GM19238 (cell line): ENCODE measurements around the gene SYNPO2L.
"Not testable (repeated sequence)": the region's sequence is repeated elsewhere in the genome, so short reads cannot be mapped to it uniquely, and the experiment has no call there.

Source experiments
- DNase-seq: peaks from one replicate; pipeline ENCODE4 v3.0.0; 2011; ENCODE audit warnings: low spot score; ENCODE audit not compliant: insufficient read length

The SYNPO2L gene

GRCh38 chr10:73648975-73649829, 6.6 kb downstream of the SYNPO2L start:
- DNase-seq = no peak

DNA sequence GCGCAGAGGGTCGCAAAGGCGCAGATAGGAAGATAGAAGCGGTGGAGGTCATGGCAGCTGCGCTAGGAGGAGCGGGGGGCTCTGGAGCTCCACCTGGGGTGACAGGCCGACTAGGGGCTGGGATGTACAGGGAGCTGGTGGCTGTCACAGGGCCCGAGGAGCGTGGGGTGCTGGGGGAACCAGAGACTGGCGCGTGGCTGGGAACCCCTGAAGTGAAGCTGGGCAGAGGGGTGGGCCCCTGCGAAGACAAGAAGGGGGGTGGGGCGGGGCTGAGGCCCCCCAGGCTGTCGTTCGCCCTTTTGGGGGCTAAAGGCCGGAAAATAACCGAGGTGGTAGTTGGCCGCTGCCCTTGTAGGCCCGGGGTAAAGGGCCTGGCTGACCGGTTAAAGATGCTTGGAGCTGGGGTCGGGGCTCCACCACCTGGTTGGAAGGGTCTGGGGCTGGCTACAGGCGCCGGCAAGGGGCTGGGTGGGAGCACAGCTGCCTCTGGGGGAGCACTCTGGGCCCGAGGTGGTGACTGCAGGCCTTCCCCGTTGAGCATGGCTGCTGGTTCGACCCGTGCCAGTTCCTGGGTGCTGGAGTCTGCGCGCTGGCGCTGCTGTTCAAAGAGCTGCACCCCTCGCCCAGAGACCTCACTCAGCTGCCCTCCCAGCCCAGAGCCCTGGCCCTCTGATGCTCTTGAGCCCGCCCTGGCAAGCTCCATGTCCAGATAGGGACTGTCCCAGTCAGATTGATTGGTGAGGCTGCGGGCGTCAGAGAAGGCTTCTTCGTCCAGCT, 7.8 kb downstream of the SYNPO2L start:
- no peak for DNase-seq

DNA sequence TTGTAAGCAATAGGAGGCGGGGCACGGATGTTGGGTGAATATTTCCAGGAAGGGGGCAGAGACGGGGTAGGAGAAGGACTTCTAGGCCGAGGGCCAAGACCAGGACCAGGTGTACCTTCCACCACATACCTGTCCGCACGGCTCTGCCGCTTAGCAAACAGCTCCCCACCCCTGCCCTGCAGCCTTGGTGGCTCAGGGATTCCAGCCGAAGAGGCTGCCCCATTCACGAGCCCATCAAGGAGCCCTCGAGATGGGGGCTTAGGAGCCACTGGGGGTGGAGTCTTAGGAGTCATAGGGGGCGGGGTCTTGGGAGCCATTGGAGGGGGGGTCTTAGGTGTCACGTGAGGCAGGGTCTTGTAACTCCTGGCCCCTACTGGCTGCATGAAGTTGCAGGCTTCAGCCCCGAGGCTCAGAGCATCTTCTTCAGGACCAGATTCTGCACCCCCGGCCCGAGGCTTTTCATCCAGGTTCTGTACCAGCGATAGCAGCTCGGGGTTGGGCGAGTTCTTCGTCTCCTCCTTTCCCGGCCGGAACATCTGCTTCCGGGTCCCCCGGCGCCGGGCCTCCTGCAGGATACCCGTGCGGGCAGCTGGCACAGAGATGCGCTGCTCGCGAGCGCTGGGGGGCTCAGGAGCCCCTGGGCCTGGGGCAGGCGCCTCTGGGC, 8.5 kb downstream of the SYNPO2L start:
- no peak for DNase-seq

DNA sequence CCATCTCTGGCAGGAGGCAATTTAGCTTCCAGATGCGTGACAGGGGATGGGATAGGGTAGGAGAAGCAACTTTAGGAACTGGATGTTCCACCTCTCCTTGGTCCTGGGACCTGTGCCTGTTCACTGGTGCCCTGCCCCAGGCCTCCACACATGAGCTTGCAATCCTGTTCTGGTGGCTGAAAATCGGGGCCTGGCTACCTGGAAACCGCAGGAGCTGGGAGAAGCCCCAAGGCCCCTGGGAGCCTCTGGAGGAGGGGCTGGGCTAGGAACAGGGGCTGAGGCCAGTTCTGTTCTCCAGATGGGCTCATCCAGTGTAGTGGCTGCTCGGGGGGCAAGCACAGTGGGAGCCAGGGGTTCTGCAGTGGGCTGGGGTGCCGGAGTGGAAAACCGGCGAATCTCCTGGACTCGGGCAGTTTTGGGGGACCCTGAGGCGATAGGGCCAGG, 9.2 kb downstream of the SYNPO2L start:
- no peak for DNase-seq

- no peak for DNase-seq
Observed at GRCh38 chr10:73645251-73645650, 10.6 kb downstream of the SYNPO2L start.

GRCh38 chr10:73644767-73645166, 11.1 kb downstream of the SYNPO2L start:
- DNase-seq = no peak

- peak; percentile 66 for DNase-seq
Observed at GRCh38 chr10:73644015-73644743, 11.7 kb downstream of the SYNPO2L start.

DNA sequence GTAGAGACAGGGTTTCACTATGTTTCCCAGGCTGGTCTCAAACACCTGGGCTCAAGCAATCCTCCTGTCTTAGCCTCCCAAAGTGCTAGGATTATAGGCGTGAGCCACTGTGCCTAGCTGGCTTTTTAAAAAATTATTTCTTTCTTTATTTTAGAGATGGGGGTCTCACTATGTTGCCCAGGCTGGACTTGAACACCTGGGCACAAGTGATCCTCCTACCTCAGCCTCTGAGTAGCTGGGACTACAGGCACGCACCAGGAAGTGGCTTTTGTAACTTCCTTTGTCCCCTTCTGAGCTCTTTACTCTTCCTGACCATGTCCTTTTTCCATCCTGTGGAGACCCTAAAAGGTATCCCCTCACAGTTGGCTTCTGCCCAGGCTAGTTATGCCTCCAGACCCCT, 12.5 kb downstream of the SYNPO2L start:
- DNase-seq = no peak

DNA sequence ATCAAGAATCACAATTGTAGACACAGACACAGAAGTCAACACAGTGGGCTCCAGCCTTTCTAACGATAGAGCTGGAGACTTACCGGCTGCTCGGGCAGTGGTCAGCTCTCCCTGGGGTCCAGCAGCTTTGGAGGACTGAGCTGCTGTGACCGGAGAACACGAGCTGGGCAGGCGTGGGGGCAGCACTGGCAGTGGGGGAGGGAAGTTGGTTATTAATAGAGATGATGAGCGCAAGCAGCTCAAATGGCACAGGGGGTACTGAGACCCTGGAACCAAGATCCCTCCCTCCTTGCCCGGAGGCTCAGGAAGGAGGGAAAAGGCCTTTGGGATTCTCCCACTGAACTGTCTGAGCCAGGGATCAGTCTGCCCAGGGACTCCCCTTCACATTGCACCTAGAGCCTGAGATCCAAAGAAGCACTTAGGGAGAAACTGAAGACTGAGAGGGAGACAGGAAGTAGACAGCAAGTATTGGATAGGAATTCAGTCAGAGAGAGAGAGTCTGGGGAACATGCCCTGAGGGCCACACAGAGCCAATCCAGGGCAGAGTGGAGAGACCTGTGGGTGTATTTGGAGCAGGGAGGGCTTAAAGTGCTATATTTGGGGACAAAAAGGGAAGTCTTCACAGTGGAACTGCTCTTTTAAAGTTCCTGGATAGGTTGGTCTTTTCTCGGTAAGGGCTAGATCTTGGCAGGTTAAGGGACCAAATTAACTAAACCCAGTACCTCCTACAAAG, 14.3 kb downstream of the SYNPO2L start, which contains the start of gene MYOZ1:
Gene MYOZ1, minus strand, starts transcription at position 147 of the 733 bp plus-strand sequence. CDS start 1,457 bp downstream, outside the sequence.
- DNase-seq = no peak

GRCh38 chr10:73639286-73639685, 16.5 kb downstream of the SYNPO2L start:
- DNase-seq = no peak

DNA sequence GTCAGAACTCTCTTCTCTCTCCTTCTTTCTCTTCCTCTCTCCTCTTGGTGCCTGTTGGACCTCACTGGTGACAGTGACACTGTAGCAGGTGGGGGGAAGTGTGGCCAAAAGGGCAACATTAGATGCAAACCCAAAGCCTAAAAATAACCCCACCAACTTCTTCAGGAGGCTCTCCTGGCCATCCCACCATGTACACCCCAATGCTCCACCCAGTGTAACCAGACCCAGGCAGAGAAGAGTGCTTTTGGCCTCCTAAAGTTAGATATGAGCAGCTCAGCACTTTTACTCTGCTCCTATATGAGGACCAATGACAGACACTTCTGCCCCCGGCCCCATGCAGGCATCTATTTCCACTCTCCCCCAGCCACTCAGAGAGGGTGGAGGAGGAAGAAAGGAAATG, 20.0 kb downstream of the SYNPO2L start:
- DNase-seq = no peak

DNA sequence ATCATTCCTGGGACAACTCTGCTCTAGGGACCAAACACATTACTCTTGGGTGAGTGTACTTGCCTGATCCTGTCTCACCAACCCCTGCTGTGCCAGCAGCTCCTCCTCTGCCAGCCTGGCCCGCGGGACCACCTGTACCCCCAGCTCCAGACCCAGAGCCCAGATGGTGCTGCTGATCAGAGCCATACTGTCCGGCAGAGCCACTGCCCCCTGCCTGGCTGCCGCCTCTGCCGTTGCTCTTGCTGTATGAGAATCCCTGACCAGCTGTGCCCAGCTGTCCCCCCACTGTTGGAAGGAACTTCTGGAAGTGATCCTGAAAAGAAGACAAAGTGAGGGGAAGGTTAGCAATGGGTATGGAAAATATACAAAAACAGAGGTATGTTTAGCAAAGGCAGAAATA, 21.4 kb downstream of the SYNPO2L start:
- DNase-seq = no peak

- no peak for DNase-seq
Observed at GRCh38 chr10:73629165-73629564, 26.7 kb downstream of the SYNPO2L start.

GRCh38 chr10:73628405-73628804, 27.4 kb downstream of the SYNPO2L start:
- no peak for DNase-seq

DNA sequence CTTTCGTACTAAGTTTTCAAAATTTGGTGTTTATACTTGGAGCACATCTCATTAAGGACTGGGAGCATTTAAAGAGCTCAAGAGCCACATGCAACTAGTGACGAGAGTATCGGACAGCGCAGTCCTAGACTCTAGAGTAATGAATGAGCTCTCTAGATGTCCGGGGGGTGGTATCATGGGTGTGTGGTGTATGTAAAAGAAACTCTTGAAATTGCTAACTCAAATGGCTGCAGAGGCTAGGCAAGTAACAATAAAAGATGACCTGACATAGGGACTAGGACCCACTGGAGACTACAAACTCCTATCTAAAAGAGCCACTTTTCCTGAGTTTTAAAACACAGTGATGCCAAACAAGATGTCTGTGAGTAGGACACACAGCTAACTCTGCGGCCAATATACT, 28.5 kb downstream of the SYNPO2L start:
- DNase-seq = no peak

DNA sequence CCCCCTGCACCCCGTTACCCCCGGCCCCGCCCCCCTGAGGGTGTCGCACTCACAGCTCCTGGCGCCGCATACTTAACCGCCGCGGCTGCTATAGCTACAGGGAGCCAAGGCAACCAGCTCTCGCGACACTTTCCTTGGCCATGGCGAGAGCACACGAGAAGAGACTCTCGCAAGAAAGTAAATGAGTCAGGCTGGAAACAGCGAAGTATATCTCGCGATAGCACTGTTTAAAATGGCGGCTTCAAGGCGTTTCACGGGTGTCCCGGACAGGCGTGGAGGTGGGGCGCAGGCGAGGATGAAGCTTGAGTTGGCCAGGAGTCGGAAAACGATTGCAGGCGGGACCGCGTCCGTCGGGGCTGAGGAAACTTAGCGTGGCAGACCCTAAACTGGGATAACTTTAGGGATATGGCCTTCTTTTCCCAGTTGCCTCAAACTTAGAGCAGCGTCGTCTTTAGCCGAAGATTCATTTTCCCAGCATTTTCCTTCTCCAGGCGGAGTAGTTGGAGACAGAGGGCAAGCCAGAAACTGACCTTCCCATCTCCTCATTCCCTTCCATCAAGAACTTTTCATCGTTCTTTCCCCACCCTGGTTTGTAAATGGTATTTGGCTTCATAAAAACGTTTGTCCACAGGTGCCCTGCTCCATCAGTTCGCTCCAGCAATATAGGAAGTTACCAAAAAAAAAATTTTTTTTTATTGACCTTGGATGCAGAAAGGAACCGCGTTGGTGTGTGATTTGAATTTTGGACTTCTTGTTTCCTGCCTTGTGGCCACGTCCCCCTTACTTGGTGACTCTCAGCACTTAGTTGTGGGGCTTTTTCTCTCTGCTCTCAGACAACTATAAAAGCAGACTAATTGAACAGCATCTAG, 29.7 kb downstream of the SYNPO2L start:
- peak; percentile 92 for DNase-seq

GRCh38 chr10:73625004-73625883, 30.6 kb downstream of the SYNPO2L start:
- DNase-seq = peak; percentile 23

DNA sequence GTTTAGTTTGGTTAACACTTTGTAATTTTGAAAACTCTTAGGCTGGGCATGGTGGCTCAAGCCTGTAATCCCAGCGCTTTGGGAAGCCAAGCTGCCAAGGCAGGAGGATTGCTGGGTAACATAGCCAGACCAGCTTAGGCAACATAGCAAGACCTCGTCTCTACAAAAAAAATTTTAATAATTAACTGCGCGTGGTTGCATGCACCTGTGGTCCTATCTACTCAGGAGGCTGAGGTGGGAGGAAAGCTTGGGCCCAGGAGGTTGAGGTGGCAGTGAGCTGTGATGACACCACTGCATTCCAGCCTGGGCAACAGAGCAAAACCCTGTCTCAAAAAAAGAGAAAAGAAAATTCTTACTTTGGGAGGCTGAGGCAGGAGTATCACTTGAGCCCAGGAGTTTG, 32.8 kb downstream of the SYNPO2L start:
- no peak for DNase-seq

- not testable (repeated sequence) for DNase-seq
Observed at GRCh38 chr10:73620974-73621373, 34.9 kb downstream of the SYNPO2L start.
